Activated CD4-positive, alpha-beta T cell treated with anti-CD3 and anti-CD28 coated beads for 4 hours (primary cell): ENCODE data around the gene ZNF618.
"Not testable (repeated sequence)": the region's sequence is repeated elsewhere in the genome, so short reads cannot be mapped to it uniquely, and the experiment has no call there.

Experiments
- DNase-seq, 2 donors: peaks; one replicate each; pipeline ENCODE4 v3.0.0-alpha.2; 2020

Gene ZNF618

DNA sequence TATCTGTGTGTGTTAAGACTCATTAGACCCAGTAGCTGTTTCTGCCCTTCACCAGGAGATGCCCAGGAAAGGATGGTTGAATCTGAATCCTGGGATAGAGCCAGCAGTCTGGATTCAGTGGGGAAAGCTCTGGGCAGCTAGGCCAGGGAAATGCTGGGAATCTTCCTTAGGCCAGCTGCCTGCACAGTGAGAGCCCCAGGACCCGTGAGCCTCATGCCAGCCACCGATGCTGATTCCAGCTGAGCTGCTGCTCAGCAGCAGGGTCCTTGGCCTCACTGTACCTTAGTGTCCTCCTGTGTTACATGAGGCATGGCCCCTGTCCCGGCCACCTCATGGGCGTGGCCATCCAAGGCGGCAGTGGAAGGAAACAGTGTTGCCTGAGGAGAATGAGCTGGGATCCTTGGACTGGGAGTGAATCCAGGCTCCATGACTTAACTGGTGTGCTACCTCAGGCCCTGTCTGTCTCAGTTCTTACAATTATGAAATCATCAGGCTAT is 114.9 kb downstream of the ZNF618 start:
- no peak for DNase-seq

DNA sequence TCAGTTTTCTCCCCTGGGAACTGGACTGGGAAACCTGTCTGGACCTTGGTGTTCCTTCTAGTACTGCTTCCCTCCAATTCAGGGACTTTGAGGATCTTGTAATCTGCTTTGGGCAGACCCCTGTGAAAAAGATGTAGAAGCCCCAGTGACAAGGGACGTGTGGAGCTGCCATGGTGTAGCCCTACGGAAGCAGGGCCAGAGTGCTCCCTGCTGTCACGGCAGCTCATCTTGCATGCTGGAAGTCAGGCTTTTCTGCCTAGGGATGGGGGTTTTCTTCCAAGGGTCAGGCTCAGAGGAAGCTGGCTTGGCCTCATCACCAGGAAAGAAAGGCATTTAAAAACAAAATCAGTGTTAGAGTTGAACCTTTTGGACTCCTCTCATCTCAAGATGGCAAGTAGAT is 115.6 kb downstream of the ZNF618 start:
- DNase-seq, result no peak

- DNase-seq, result no peak
Measured at GRCh38 chr9:113992276-113992951, 116.3 kb downstream of the ZNF618 start.

- DNase-seq, result no peak
Measured at GRCh38 chr9:113992994-113993393, 116.9 kb downstream of the ZNF618 start.

DNA sequence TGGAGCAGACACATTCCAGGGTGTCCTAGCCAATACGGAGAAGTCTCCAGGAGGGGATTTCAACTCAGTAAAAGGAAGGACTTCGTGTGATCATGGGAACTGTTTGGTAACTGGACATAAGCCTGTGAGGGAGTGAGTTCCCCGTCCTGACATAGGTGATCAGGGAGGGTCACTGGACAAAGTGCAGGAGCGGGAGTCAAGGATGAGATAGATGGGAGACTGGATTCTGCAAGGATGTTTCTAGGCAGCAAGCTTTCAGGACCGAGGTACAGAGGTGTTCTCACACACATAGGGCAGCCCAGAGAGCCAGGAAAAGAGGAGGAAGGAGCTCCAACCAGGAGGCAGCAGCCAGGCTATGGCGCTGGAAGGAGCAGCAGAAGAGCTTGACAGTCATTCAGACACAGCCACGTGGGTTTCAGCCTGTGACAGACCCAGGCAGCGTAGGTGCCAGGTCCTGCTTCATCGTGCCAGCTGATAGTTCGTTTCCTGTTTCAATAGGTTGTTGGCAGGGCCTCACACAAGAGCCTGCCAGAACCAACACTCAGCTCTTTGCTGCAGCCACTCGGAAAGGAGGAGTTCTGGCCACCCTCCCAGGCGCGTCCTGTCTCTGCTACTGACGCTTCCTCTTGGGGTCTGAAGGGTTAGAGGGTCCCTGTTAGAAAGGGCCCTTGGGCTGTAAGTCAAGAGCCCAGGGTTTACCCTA is 117.9 kb downstream of the ZNF618 start:
- DNase-seq, result no peak

GRCh38 chr9:113995401-113995800 is 119.3 kb downstream of the ZNF618 start:
- DNase-seq, result no peak

DNA sequence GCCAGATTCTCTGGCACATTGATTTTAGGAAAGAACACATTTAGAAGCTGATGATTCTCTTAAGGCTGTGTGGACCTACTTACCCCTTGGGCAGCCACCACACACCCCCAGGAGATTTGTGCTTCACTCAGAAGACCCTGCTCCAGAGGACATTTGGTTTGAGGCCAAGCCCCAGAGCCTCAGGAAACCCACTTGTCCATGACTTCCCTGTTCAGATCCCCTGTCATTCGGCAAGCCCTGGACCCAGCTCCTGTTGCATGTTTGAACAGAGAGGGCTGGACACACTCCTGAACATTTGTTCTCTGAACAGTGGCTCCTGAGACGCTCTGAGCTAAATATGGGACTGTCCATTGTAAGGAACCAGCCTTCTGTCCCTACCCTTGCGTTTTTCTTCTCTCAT is 119.9 kb downstream of the ZNF618 start:
- no peak for DNase-seq

GRCh38 chr9:113996531-113997001 is 120.5 kb downstream of the ZNF618 start:
- DNase-seq, result no peak

DNA sequence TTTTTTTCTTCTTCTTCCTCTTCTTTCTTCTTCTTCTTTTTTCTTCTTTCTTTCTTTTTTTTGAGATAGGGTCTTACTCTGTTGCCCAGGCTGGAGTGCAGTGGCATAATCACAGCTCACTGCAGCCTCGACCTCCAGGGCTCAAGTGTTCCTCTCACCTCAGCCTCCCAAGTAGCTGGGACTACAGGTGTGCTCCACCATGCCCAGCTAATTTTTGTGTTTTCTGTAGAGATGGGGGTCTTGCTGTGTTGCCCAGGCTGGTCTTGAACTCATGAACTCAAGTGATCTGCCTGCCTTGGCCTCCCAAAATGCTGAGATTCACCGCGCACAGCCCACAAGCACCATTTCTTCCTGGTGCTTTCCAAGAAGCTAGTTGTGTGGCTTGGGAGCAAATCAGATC is 121.0 kb downstream of the ZNF618 start:
- not testable (repeated sequence) for DNase-seq

GRCh38 chr9:113997610-113998009 is 121.5 kb downstream of the ZNF618 start:
- DNase-seq, result no peak

- DNase-seq, result no peak
Measured at GRCh38 chr9:113998114-113998513, 122.0 kb downstream of the ZNF618 start.

- DNase-seq, result no peak
Measured at GRCh38 chr9:113998525-113999255, 122.6 kb downstream of the ZNF618 start.

GRCh38 chr9:113999256-114000062 is 123.3 kb downstream of the ZNF618 start:
- DNase-seq, result no peak

GRCh38 chr9:114000063-114000454 is 124.0 kb downstream of the ZNF618 start:
- DNase-seq, result no peak

- no peak for DNase-seq
Measured at GRCh38 chr9:114000671-114001409, 124.7 kb downstream of the ZNF618 start.

- no peak for DNase-seq
Measured at GRCh38 chr9:114001410-114001685, 125.2 kb downstream of the ZNF618 start.

- DNase-seq, result no peak
Measured at GRCh38 chr9:114001794-114002261, 125.7 kb downstream of the ZNF618 start.

DNA sequence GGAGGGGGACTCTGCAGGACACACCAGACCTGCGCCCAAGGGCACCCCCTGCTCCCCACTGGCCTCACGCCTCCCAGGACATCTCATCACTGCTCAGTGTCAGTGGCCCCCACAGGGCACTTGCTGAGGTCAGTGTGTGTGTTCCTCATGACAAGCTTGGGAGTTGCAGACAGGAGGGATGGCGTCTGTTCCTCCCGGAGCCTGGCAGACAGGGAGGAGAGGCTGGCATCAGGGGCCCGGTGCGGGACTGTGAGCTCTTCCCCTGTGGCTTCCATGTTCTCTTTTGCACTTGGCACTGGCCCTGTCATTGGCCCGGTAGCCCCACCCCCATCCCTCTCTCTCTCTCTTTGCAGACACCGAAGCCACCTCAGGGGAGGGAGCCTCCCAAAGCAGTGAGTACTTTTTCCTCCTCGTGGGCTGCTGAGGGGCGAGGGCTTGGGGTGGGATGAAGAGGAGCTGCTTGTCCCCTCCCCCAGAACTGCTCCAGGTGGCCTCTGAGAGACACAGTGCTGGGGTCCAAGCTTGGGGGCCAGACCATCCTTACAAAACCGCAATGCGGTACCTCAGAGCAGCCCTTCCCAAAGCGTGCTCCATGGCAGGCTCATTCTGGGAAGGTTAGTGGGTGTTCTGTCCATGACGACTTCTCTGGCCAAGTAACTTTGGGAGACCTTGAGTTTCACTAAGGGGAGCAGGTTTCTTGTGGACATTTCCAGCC is 126.3 kb downstream of the ZNF618 start:
- DNase-seq, result no peak

GRCh38 chr9:114002986-114003350 is 126.9 kb downstream of the ZNF618 start:
- no peak for DNase-seq

DNA sequence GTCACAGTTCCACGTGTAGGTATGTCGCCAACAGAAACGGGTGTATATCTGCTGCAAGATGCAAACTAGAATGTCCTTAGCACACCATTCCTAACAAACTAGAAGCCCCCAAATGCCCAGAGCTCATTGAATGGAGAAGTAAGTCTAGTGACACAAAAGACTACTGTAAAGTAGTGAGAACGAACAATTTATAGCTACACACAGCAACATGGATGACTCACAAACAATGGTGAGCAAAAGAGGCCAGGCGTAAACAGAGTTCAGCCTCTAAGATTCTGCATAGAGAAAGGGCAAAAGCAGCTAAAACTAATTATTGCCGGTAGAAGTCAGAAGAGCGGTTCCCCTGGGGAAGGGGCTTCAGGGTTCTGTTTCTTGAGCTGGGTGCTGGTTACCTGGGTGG is 127.2 kb downstream of the ZNF618 start:
- DNase-seq, result no peak

DNA sequence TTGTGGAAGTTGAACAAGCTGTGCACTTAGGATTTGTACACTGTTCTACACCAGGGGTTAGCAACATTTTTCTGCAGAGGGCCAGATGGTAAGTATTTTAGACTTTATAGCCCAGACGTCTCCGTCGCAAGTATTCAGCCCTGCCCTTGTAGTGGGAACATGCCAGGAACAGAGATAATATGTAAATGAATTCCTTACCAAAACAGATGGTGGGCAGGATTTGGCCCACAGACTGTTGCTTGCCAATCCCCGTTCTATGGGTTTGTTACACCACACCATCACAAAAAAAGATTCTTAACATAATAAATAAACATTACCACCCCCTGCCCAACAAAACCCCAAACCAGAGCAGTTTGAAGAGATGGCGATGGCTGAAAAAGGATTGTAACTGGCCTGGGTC is 127.6 kb downstream of the ZNF618 start:
- DNase-seq, result no peak
